ENCODE results near the gene RYK.

RYK gene

DNA sequence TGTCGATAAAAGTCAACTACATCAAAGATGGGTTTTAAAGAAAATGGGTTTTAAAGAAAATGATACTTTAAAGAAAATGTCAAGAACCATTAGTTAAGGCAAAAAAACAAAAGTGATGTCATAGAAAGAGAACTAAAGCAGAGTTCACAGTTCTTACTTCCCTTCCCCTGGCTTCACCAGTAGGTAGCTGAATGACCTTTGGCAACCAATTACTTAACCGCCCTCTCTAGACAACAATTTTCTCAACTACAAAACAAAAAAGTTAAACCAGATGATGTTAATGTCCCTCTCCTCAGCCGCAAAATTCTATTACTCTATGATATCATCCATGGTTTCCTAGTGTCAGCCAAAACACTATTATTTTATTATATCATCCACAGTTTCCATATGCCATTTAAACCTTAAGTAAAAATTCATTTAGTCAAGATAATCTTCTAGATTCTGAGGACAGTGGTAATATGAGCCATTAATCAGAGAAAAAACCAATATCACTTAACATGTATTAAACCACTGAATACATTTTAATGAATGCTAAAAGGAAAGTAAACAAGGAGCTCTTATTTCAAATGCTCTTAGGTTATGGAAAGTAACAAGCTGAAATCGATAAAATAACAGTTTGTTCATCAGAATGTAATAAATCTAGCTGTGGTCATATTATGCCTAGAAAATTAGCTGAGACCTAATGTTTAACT, 13.1 kb downstream of the RYK start:
- Histone ChIP-seq H3K4me2 (no peak overlapping the region), H3K36me3 (ENCODE audit: insufficient read depth) (no peaks in the 10 kb centered on the region), H3K27me3 (ENCODE audit: insufficient read depth, low read depth) (no peaks in the 10 kb centered on the region), H4K20me1 (ENCODE audit: insufficient read depth) (no peaks in the 10 kb centered on the region), H3K79me2 (ENCODE audit: insufficient read depth, low read depth) (peaks cover 5% of the 10 kb centered on the region; the same call in 1 of the 2 replicates), H3K9ac (no peak overlapping the region), H3K4me1 (ENCODE audit: low read depth, poor library complexity, severe bottlenecking) (peaks cover 26% of the 10 kb centered on the region), H3K27ac (no peak overlapping the region), H2AFZ (ENCODE audit: low read depth) (no peak overlapping the region), H3K4me3 (IDR thresholded peaks at IDR 0.05; ENCODE audit: insufficient read depth, low read depth, low read length) (no peak overlapping the region)
- TF ChIP-seq, protein P1, sequence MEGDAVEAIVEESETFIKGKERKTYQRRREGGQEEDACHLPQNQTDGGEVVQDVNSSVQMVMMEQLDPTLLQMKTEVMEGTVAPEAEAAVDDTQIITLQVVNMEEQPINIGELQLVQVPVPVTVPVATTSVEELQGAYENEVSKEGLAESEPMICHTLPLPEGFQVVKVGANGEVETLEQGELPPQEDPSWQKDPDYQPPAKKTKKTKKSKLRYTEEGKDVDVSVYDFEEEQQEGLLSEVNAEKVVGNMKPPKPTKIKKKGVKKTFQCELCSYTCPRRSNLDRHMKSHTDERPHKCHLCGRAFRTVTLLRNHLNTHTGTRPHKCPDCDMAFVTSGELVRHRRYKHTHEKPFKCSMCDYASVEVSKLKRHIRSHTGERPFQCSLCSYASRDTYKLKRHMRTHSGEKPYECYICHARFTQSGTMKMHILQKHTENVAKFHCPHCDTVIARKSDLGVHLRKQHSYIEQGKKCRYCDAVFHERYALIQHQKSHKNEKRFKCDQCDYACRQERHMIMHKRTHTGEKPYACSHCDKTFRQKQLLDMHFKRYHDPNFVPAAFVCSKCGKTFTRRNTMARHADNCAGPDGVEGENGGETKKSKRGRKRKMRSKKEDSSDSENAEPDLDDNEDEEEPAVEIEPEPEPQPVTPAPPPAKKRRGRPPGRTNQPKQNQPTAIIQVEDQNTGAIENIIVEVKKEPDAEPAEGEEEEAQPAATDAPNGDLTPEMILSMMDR (conservative IDR thresholded peaks at IDR 0.05; ENCODE audit: low read depth, low read length) = no peak

DNA sequence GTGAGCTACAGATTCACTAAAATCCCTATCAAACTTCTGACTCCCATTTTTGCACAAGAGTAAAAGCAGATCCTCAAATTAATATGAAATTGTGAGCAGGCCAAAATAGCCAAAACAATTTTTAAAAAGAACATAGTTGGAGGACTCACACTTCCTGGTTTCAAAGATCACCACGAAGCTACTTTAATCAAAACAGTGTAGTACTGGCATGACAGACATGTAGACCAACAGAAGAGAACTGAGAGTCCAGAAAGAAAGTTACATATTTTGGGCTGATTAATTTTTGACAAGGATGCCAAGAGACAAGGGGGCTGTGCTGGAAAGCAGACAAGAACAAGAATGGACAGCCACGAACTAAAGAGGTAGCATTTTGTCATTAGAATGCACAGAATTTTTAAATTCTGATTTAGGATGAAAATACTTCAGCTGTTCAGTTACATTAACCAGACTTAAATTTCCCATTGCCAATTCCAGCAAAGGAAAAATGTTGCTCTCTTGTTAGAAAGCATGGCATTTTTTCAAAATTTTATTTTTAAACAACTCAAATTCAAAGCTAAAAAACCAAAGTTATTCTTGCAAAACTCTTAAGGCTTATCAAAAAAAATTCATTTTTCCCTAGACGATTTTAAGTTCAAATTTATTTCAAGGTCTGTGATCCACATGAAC, 14.0 kb downstream of the RYK start:
- Histone ChIP-seq H3K27me3 (ENCODE audit: insufficient read depth, low read depth) (no peaks in the 10 kb centered on the region), H3K4me1 (ENCODE audit: low read depth, poor library complexity, severe bottlenecking) (peaks cover 33% of the 10 kb centered on the region), H3K9ac (no peak overlapping the region), H3K27ac (no peak overlapping the region), H3K36me3 (ENCODE audit: insufficient read depth) (no peaks in the 10 kb centered on the region), H4K20me1 (ENCODE audit: insufficient read depth) (no peaks in the 10 kb centered on the region), H3K4me2 (no peak overlapping the region; the same call in 1 of the 2 replicates), H3K4me3 (IDR thresholded peaks at IDR 0.05; ENCODE audit: insufficient read depth, low read depth, low read length) (no peak overlapping the region), H2AFZ (ENCODE audit: low read depth) (no peak overlapping the region), H3K79me2 (ENCODE audit: insufficient read depth, low read depth) (peaks cover 5% of the 10 kb centered on the region; the same call in 1 of the 2 replicates)
- TF ChIP-seq, protein P1 (conservative IDR thresholded peaks at IDR 0.05; ENCODE audit: low read depth, low read length) = no peak

DNA sequence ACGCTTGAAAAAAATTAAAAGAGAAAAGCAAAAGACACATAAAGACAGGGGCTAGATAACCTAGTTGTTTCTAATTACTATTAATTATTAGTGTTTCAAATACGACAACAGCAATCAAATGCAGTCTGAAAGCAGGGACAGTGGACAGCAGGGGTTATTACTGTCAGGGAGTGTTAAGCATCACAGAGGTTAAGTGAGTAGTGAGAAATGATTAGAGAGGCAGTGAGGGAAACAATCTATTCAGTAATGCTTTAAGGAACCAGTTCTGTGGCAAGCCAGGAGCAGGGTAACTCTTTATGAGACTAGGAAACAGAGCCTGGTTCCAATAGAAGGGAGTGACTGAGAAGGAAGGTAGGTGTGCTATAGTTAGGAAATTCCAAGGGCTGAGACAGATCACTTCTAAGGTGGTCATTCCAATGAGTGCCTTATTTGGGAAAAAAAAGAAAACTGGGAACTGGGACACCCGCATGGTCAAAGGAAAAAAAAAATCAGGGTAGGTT, 15.0 kb downstream of the RYK start:
- Histone ChIP-seq H3K27me3 (ENCODE audit: insufficient read depth, low read depth) (no peaks in the 10 kb centered on the region), H3K36me3 (ENCODE audit: insufficient read depth) (no peaks in the 10 kb centered on the region), H3K4me3 (IDR thresholded peaks at IDR 0.05; ENCODE audit: insufficient read depth, low read depth, low read length) (no peak overlapping the region), H2AFZ (ENCODE audit: low read depth) (no peak overlapping the region), H4K20me1 (ENCODE audit: insufficient read depth) (no peaks in the 10 kb centered on the region), H3K27ac (no peak overlapping the region), H3K9ac (no peak overlapping the region), H3K79me2 (ENCODE audit: insufficient read depth, low read depth) (peaks cover 2% of the 10 kb centered on the region; the same call in 1 of the 2 replicates), H3K4me1 (ENCODE audit: low read depth, poor library complexity, severe bottlenecking) (peaks cover 33% of the 10 kb centered on the region), H3K4me2 (no peak overlapping the region)
- TF ChIP-seq, protein P1 (conservative IDR thresholded peaks at IDR 0.05; ENCODE audit: low read depth, low read length) = no peak

DNA sequence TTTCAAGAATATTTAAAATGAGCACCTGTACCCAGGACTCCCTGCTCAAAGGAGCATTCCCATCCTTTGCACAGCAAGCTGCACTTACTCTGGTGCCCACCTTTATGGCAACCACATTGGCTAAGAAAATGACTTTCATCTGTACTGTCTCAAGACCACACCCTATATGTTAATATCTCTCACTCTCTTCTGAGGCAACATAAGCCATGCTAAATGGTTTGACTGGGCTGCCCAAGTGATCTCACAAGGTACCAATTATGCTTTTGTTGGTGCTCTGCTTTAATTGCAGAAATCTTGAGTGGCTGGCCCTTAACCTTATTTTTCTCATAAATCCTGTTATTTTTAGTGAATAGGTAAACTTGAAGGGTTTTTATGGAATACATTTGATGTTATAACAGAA, 17.7 kb downstream of the RYK start:
- TF ChIP-seq, protein P1 (conservative IDR thresholded peaks at IDR 0.05; ENCODE audit: low read depth, low read length) = no peak
- no peak overlapping the region for H3K4me2 ChIP-seq
- no peaks in the 10 kb centered on the region for H3K79me2 ChIP-seq (ENCODE audit: insufficient read depth, low read depth)
- no peak overlapping the region for H3K9ac ChIP-seq
- peaks cover 22% of the 10 kb centered on the region for H3K4me1 ChIP-seq (ENCODE audit: low read depth, poor library complexity, severe bottlenecking)
- no peaks in the 10 kb centered on the region for H3K27me3 ChIP-seq (ENCODE audit: insufficient read depth, low read depth)
- H2AFZ ChIP-seq (ENCODE audit: low read depth) = no peak overlapping the region
- H3K4me3 ChIP-seq (IDR thresholded peaks at IDR 0.05; ENCODE audit: insufficient read depth, low read depth, low read length) = no peak overlapping the region
- H3K36me3 ChIP-seq (ENCODE audit: insufficient read depth) = no peaks in the 10 kb centered on the region
- no peak overlapping the region for H3K27ac ChIP-seq
- H4K20me1 ChIP-seq (ENCODE audit: insufficient read depth) = no peaks in the 10 kb centered on the region

Measured in KMS-11 (cell line).